ENCODE data around the gene SLC1A4. TPM values are rescaled to one million over a fixed set of nuclear protein-coding genes. Genes with fewer than 3 reads are reported as not detected.

The SLC1A4 gene
- total RNA-seq, 1 experiment from 2014 or later, result 35.0 TPM

DNA sequence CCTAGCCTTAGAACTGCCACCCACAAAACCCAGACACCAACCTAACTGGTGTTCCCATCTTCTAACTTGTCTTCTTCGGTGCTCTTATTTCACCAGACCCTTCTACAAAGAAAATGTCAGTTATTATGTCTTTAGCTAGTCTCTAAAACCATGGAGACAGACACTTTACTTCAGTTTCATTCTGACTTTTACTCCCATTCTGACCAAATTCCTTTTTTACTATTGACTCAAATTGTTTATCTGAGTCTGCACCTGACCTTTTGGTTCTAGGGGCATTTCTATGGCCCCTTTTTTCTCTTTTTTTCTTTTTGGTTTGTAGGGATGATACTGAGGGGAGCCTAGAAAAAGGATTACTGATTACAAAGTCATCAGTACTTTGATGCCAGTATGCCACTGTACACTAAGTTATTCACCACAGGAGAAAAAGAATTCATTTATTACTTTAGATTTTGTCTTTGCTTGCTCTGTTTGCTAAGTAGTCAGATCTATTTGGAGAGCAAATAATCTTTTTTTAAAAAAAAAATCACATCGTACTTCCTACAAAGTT, 6.8 kb upstream of the SLC1A4 start:
- CTCF ChIA-PET, result no interaction called here
- DNase-seq, result no peak
- H3K9me3 ChIP-seq, result no peaks in the 10 kb centered on the region
- no peaks in the 10 kb centered on the region for H3K27me3 ChIP-seq (replicated peaks; ENCODE audit: control insufficient read depth, insufficient read depth, low read length)
- no peak overlapping the region for H3K4me3 ChIP-seq (ENCODE audit: low read depth, low read length)
- H3K4me3 Mint-ChIP-seq (ENCODE audit: unreplicated experiment), result peak overlapping the region; percentile 23
- no peaks in the 10 kb centered on the region for H3K36me3 ChIP-seq (ENCODE audit: control insufficient read depth, insufficient read depth, low read length)
- peak overlapping the region; percentile 42 for H3K27ac Mint-ChIP-seq (ENCODE audit: unreplicated experiment)
- POLR2A ChIA-PET, result no interaction called here
- BruUV-seq (replicated peaks), result no TSS peak
- intact Hi-C loops (cut with micrococcal nuclease; ENCODE audit: unreplicated experiment), result no loop called here
- peaks cover 28% of the 10 kb centered on the region for H3K4me1 Mint-ChIP-seq (ENCODE audit: low read depth, unreplicated experiment)
- H3K4me1 ChIP-seq, result peaks cover 18% of the 10 kb centered on the region
- no peaks in the 10 kb centered on the region for H3K36me3 Mint-ChIP-seq (ENCODE audit: insufficient read depth, unreplicated experiment)
- no peaks in the 10 kb centered on the region for H3K9me3 Mint-ChIP-seq (ENCODE audit: unreplicated experiment)
- no peaks in the 10 kb centered on the region for H3K27me3 Mint-ChIP-seq (ENCODE audit: insufficient read depth, unreplicated experiment)
- TF ChIP-seq, protein P1, sequence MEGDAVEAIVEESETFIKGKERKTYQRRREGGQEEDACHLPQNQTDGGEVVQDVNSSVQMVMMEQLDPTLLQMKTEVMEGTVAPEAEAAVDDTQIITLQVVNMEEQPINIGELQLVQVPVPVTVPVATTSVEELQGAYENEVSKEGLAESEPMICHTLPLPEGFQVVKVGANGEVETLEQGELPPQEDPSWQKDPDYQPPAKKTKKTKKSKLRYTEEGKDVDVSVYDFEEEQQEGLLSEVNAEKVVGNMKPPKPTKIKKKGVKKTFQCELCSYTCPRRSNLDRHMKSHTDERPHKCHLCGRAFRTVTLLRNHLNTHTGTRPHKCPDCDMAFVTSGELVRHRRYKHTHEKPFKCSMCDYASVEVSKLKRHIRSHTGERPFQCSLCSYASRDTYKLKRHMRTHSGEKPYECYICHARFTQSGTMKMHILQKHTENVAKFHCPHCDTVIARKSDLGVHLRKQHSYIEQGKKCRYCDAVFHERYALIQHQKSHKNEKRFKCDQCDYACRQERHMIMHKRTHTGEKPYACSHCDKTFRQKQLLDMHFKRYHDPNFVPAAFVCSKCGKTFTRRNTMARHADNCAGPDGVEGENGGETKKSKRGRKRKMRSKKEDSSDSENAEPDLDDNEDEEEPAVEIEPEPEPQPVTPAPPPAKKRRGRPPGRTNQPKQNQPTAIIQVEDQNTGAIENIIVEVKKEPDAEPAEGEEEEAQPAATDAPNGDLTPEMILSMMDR (IDR thresholded peaks at IDR 0.05; ENCODE audit: insufficient read depth in 1 of 2, low read depth in 1 of 2, low read length in 1 of 2, severe bottlenecking in 1 of 2, unreplicated experiment in 1 of 2), result no peak

DNA sequence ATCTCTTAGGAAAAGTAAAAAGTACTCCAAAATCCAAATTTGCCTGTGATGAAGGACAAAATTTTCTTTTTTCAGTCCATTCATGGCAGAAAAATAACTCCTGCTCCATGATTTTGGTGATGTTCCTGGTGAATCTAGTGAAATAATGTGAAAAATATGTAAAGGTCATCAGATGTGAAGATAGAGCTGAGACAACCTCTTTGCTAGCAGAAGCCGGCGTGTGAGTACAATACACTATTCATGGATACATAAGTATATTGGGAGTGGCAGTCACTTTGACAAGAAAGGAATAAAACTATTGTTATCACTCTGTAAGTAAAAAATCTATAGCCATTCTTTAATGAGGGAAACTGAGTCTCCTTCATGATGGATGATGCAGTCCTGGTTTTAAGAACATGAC, 6.3 kb upstream of the SLC1A4 start:
- Mint-ChIP-seq H3K36me3 (ENCODE audit: insufficient read depth, unreplicated experiment) (no peaks in the 10 kb centered on the region), H3K27ac (ENCODE audit: unreplicated experiment) (no peak overlapping the region), H3K27me3 (ENCODE audit: insufficient read depth, unreplicated experiment) (no peaks in the 10 kb centered on the region), H3K9me3 (ENCODE audit: unreplicated experiment) (no peaks in the 10 kb centered on the region), H3K4me3 (ENCODE audit: unreplicated experiment) (no peak overlapping the region), H3K4me1 (ENCODE audit: low read depth, unreplicated experiment) (peaks cover 33% of the 10 kb centered on the region)
- Histone ChIP-seq H3K27me3 (replicated peaks; ENCODE audit: control insufficient read depth, insufficient read depth, low read length) (no peaks in the 10 kb centered on the region), H3K9me3 (no peaks in the 10 kb centered on the region), H3K36me3 (ENCODE audit: control insufficient read depth, insufficient read depth, low read length) (no peaks in the 10 kb centered on the region), H3K4me3 (ENCODE audit: low read depth, low read length) (no peak overlapping the region), H3K4me1 (peaks cover 18% of the 10 kb centered on the region)
- DNase-seq, result no peak
- intact Hi-C loops (cut with micrococcal nuclease; ENCODE audit: unreplicated experiment), result no loop called here
- TF ChIP-seq, protein P1 (IDR thresholded peaks at IDR 0.05; ENCODE audit: insufficient read depth in 1 of 2, low read depth in 1 of 2, low read length in 1 of 2, severe bottlenecking in 1 of 2, unreplicated experiment in 1 of 2), result no peak
- no TSS peak for BruUV-seq (replicated peaks)
- CTCF ChIA-PET, result no interaction called here
- POLR2A ChIA-PET, result no interaction called here

DNA sequence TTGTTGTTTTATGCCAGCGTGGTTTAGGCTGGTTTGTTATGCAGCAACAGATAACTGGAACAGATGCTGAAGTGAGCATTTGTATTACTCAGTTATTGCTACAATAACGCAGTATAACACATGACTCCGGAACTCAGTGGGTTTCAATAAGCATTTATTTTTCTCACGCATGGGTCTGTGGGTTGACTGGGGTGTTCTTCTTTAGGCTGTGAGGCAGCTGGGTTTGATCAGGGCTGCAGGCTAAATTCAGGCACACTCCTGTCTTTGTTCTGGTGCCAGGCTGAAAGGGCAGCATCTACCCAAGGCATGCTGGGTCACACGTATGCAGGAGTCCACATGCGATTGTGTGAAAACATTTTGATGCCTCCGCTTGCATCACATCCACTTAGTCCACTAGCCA, 3.8 kb upstream of the SLC1A4 start:
- no peak overlapping the region for H3K27ac Mint-ChIP-seq (ENCODE audit: unreplicated experiment)
- POLR2A ChIA-PET, result no interaction called here
- no peak for DNase-seq
- no peak overlapping the region for H3K4me3 ChIP-seq (ENCODE audit: low read depth, low read length)
- BruUV-seq (replicated peaks), result no TSS peak
- H3K36me3 ChIP-seq (ENCODE audit: control insufficient read depth, insufficient read depth, low read length), result no peaks in the 10 kb centered on the region
- no peak overlapping the region for H3K4me3 Mint-ChIP-seq (ENCODE audit: unreplicated experiment)
- H3K27me3 ChIP-seq (replicated peaks; ENCODE audit: control insufficient read depth, insufficient read depth, low read length), result no peaks in the 10 kb centered on the region
- H3K36me3 Mint-ChIP-seq (ENCODE audit: insufficient read depth, unreplicated experiment), result peaks cover 5% of the 10 kb centered on the region
- TF ChIP-seq, protein P1 (IDR thresholded peaks at IDR 0.05; ENCODE audit: insufficient read depth in 1 of 2, low read depth in 1 of 2, low read length in 1 of 2, severe bottlenecking in 1 of 2, unreplicated experiment in 1 of 2), result no peak
- CTCF ChIA-PET, result interaction anchor here (0.6 kb wide), 1 partner anchor 384 kb away, joined by 3 read pairs; no protein-coding TSS in a partner anchor
- H3K4me1 Mint-ChIP-seq (ENCODE audit: low read depth, unreplicated experiment), result peaks cover 39% of the 10 kb centered on the region
- peaks cover 24% of the 10 kb centered on the region for H3K4me1 ChIP-seq
- no peaks in the 10 kb centered on the region for H3K9me3 ChIP-seq
- intact Hi-C loops (cut with micrococcal nuclease; ENCODE audit: unreplicated experiment), result loop anchor here (5.0 kb wide), 1 partner anchor 47 kb away; no protein-coding TSS in a partner anchor
- H3K9me3 Mint-ChIP-seq (ENCODE audit: unreplicated experiment), result no peaks in the 10 kb centered on the region
- H3K27me3 Mint-ChIP-seq (ENCODE audit: insufficient read depth, unreplicated experiment), result peaks cover 2% of the 10 kb centered on the region

All from Caco-2 (cell line).